Smooth muscle cell (in vitro differentiated cells): ENCODE results near the gene ERFL. TPM values are rescaled to one million over a fixed set of nuclear protein-coding genes. Genes with fewer than 3 reads are reported as not detected.

Experiments used
- DNase-seq: peaks from one replicate; lab custom pipeline; 2025; ENCODE audit not compliant: unreplicated experiment; lab: John Stamatoyannopoulos, UW
- H2AFZ ChIP-seq: fragments of 200-600 bp; sonication (generic); 2 replicates; pipeline ENCODE4 v1.6.0; 2016; ENCODE audit warnings: antibody characterized with exemption, low read depth, mild to moderate bottlenecking
- H3F3A ChIP-seq: fragments of 200-600 bp; sonication (generic); 2 replicates; pipeline ENCODE4 v1.6.0; 2017; ENCODE audit warnings: antibody characterized with exemption, low read depth
- H3K27ac ChIP-seq: fragments of 200-600 bp; sonication (generic); 2 replicates; pipeline ENCODE4 v1.5.1; 2016; ENCODE audit warnings: low read depth, mild to moderate bottlenecking
- H3K27me3 ChIP-seq: fragments of 200-600 bp; sonication (generic); 2 replicates; pipeline ENCODE4 v1.6.1; 2016; ENCODE audit warnings: low read depth, mild to moderate bottlenecking
- H3K36me3 ChIP-seq: fragments of 200-600 bp; sonication (generic); 2 replicates; pipeline ENCODE4 v1.5.1; 2016; ENCODE audit warnings: low read depth
- H3K4me1 ChIP-seq: fragments of 200-600 bp; sonication (generic); 2 replicates; pipeline ENCODE4 v1.5.1; 2016; ENCODE audit warnings: low read depth
- H3K4me2 ChIP-seq: fragments of 200-600 bp; sonication (generic); 2 replicates; pipeline ENCODE4 v1.6.0; 2016; ENCODE audit warnings: mild to moderate bottlenecking
- H3K4me3 ChIP-seq: fragments of 200-600 bp; sonication (generic); 2 replicates; pipeline ENCODE4 v1.5.1; 2016; ENCODE audit warnings: mild to moderate bottlenecking
- H3K79me2 ChIP-seq: fragments of 200-600 bp; sonication (generic); 2 replicates; pipeline ENCODE4 v1.6.0; 2016; ENCODE audit warnings: low read depth, mild to moderate bottlenecking
- H3K9ac ChIP-seq: fragments of 200-600 bp; sonication (generic); 2 replicates; pipeline ENCODE4 v1.6.0; 2016; ENCODE audit warnings: low read depth
- H3K9me3 ChIP-seq: fragments of 200-600 bp; sonication (generic); replicated peaks from 2 replicates; pipeline ENCODE4 v1.5.1; 2016; ENCODE audit warnings: low read depth
- H4K20me1 ChIP-seq: fragments of 200-600 bp; sonication (generic); 2 replicates; pipeline ENCODE4 v1.6.0; 2016; ENCODE audit warnings: low read depth
- CTCF ChIP-seq: fragments of 200-600 bp; sonication (generic); IDR thresholded peaks from 2 replicates; pipeline ENCODE4 v1.5.1; 2017; ENCODE audit warnings: borderline replicate concordance, mild to moderate bottlenecking, antibody characterized with exemption; ENCODE audit not compliant: insufficient read depth, poor library complexity, severe bottlenecking
- WGBS: methylation state at CpG from one replicate; pipeline ENCODE4 v1.1.7; 2016; ENCODE audit warnings: low lambda C conversion rate; 5-methylcytosine and 5-hydroxymethylcytosine counted together
- polyA plus RNA-seq: library from polyadenylated mRNA; unstranded; fragments of >200 nt; fragmentation: Nextera tagmentation; extraction: Ambion mirVana; gene quantifications from 2 replicates; pipeline ENCODE4 v1.2.1, GENCODE V29; 2016
- total RNA-seq: library from RNA; depleted of rRNA; stranded (reverse); fragments of >200 nt; gene quantifications from 2 replicates; pipeline ENCODE4 v1.2.3, GENCODE V29; 2014

Gene ERFL
- total and polyA plus RNA-seq, 2 experiments from 2014 or later: 0.09 TPM

- H3F3A ChIP-seq: peaks cover 15% of the 10 kb centered on the region
- H3K27me3 ChIP-seq: no peaks in the 10 kb centered on the region
- no peak overlapping the region for H3K9ac ChIP-seq
- WGBS: 91% methylated on average over 11 of the region's 11 CpGs
- no peak overlapping the region for H3K27ac ChIP-seq
- no peak overlapping the region for H2AFZ ChIP-seq
- no peak overlapping the region for H3K4me3 ChIP-seq
- H3K9me3 ChIP-seq: no peaks in the 10 kb centered on the region
- no peak for TF ChIP-seq CTCF
- DNase-seq: no peak
- H3K4me1 ChIP-seq: peaks cover 21% of the 10 kb centered on the region
- H4K20me1 ChIP-seq: peaks cover 80% of the 10 kb centered on the region
- H3K79me2 ChIP-seq: peaks cover 79% of the 10 kb centered on the region
- H3K4me2 ChIP-seq: no peak overlapping the region
- H3K36me3 ChIP-seq: peaks cover 5% of the 10 kb centered on the region
These were observed 64.9 kb downstream of the ERFL start for GRCh38 chr19:41863209-41863931.

- H3K4me1 ChIP-seq: peaks cover 21% of the 10 kb centered on the region
- peaks cover 71% of the 10 kb centered on the region for H3K79me2 ChIP-seq
- 89% methylated on average over 2 of the region's 2 CpGs for WGBS
- peaks cover 5% of the 10 kb centered on the region for H3K36me3 ChIP-seq
- DNase-seq: no peak
- H4K20me1 ChIP-seq: peaks cover 71% of the 10 kb centered on the region
- no peak overlapping the region for H3K27ac ChIP-seq
- H3K4me2 ChIP-seq: peak overlapping the region; percentile 88
- TF ChIP-seq CTCF: no peak
- H2AFZ ChIP-seq: no peak overlapping the region
- no peaks in the 10 kb centered on the region for H3K9me3 ChIP-seq
- peak overlapping the region; percentile 99 for H3K9ac ChIP-seq
- H3K4me3 ChIP-seq: peak overlapping the region; percentile 69
- H3K27me3 ChIP-seq: no peaks in the 10 kb centered on the region
- H3F3A ChIP-seq: peaks cover 15% of the 10 kb centered on the region
These were observed 65.7 kb downstream of the ERFL start for GRCh38 chr19:41862445-41862986.

GRCh38 chr19:41861846-41862245, 66.4 kb downstream of the ERFL start:
- H4K20me1 ChIP-seq: peaks cover 65% of the 10 kb centered on the region
- DNase-seq: no peak

More at GRCh38 chr19:41861846-41862245, 66.4 kb downstream of the ERFL start:
- H3K9me3 ChIP-seq: no peaks in the 10 kb centered on the region
- H2AFZ ChIP-seq: no peak overlapping the region
- H3K4me2 ChIP-seq: peak overlapping the region; percentile 88
- peak overlapping the region; percentile 91 for H3K27ac ChIP-seq
- H3K4me1 ChIP-seq: peaks cover 21% of the 10 kb centered on the region
- H3K36me3 ChIP-seq: peaks cover 5% of the 10 kb centered on the region
- peaks cover 66% of the 10 kb centered on the region for H3K79me2 ChIP-seq
- H3K9ac ChIP-seq: peak overlapping the region; percentile 99
- H3F3A ChIP-seq: peaks cover 10% of the 10 kb centered on the region
- H3K4me3 ChIP-seq: peak overlapping the region; percentile 69
- no peak for TF ChIP-seq CTCF
- H3K27me3 ChIP-seq: no peaks in the 10 kb centered on the region
- WGBS: 89% methylated on average over 9 of the region's 9 CpGs
